D341Med (cell line): Measurements from ENCODE around the gene TMEM222.
"Not testable (repeated sequence)": the region's sequence is repeated elsewhere in the genome, so short reads cannot be mapped to it uniquely, and the experiment has no call there.

Experiments
- DNase-seq: peaks from one replicate; pipeline ENCODE4 v3.0.0; 2012; ENCODE audit warnings: low spot score

Gene TMEM222

DNA sequence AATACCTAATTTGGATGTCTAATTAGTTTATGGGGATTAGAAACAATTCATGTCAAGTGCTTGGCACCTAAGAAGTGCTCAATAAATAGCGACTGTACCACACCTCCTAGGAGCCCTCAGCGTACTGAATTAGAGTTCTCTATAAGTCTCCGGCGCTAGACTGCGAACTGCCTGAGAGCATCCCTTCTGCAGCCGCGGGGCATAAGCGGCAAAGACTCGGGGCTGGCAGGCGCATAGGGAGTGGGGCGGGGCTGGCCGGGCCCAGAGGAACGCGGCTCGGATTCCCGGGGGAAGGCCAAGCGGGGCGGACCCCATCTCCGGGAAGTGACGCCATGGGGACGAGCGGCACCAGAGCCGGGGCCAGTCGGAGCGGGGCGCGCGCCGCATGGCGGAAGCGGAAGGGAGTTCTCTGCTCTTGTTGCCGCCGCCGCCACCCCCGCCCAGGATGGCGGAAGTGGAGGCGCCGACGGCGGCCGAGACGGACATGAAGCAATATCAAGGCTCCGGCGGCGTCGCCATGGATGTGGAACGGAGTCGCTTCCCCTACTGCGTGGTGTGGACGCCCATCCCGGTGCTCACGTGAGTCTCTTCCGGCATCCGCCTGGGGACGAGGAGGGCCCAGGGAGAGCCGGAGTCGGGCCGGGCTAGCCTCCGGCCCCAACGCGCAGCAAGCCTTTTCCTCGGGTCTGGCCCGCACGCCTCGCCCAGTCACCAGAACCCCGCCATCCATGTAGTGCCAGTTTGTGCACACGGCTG, at the start of gene TMEM222:
TMEM222 (plus strand) TSS at position 351 of the 756 bp plus-strand sequence; CDS start at position 386, 35 bp downstream.
- peak; percentile 97 for DNase-seq

- DNase-seq: no peak
Measured at GRCh38 chr1:27274204-27274603, 47.8 kb upstream of the TMEM222 start.

DNA sequence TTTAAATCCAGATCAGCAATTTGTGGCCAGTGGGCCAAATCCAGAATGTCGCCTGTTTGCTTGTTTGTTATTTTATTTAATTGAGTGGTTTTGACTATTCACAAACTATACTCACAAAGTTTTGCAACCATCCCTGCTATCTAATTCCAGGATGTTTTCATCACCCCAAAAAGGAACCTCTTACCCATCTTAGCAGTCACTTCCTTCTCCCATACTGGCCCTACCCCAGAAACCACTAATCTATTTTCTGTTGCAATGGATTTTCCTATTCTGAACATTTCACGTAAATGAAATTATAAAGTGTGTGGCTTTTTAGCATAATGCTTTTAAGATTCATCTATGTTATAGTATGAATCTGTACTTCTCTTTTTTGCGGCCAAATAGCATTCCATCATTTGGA, 46.3 kb upstream of the TMEM222 start:
- DNase-seq: no peak

DNA sequence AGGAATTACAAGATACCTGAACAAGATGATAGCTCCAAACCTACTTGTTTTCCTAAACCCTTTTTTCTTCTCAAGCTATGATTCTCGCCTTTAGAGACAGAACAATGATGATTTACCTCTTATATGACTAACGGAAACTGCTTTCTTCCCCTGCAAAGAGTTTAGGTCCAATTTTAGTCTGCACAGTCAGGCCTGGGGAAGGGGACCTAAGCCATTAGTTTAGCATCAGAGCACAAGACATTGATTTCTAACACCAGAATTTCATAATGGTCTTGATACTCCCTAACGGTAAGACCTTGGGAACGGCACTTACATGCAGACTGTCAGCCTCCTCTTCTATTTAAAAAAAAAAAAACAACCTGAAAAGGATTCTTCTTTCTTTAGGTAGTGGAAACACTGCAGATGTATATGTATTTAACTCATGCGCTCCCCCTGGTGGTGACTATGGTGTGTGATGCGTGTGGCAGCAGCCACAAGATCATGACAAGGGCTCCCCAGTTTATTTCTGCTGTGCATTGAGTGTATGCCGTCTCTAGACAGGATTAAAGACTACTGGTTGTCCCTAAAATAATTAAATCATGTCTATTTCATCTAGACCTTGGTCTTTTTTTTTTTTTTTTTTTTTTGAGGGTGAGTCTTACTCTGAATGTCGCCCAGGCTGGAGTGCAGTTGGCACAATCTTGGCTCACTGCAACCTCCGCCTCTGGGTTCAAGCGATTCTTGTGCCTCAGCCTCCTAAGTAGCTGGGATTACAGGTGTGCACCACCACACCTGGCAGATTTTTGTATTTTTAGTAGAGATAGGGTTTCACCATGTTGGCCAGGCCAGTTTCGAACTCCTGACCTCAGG, 37.3 kb upstream of the TMEM222 start:
- DNase-seq: peak; percentile 81

DNA sequence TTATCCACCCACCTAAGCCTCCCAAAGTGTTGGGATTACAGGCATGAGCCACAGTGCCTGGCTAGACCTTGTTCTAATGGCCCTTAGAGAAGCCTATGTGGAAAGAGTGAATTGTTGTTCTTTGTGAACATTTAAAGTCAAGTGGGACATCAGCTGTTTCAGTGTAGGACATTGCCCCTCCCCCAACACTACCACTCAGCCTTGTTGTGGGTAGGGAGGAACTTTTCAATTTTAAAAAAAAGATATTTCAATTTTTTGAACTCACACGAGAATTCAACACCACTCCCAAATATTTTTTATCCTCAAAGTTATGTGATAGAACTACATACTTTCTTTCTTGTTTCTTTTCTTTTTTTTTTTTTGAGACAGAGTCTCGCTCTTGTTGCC, 36.7 kb upstream of the TMEM222 start:
- DNase-seq: no peak

- not testable (repeated sequence) for DNase-seq
Measured at GRCh38 chr1:27285821-27286220, 36.1 kb upstream of the TMEM222 start.

DNA sequence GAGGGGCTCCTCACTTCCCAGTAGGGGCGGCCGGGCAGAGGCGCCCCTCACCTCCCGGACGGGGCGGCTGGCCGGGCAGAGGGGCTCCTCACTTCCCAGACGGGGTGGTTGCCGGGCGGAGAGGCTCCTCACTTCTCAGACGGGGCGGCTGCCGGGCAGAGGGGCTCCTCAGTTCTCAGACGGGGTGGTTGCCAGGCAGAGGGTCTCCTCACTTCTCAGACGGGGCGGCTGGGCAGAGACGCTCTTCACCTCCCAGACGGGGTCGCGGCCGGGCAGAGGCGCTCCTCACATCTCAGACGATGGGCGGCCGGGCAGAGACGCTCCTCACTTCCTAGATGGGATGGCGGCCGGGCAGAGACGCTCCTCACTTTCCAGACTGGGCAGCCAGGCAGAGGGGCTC, 32.8 kb upstream of the TMEM222 start:
- not testable (repeated sequence) for DNase-seq

- no peak for DNase-seq
Measured at GRCh38 chr1:27290581-27290980, 31.4 kb upstream of the TMEM222 start.

DNA sequence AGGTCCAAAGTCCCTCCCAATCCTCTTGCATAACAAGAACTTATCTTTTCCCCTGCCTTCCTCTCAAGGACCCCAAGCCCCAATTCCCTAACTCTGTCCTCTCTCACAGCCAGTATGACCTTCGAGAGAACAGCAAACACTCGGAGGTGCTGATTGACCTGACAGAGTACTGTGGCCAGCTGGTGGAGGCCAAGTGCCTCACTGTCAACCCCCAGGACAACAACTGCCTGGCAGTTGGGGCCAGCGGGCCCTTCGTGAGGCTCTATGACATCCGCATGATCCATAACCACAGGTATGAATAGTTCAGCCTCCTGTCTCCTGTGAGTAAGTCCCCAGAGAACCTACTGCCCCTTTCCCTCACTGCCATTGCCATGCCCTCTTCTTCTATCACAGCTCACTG, 29.9 kb upstream of the TMEM222 start:
- no peak for DNase-seq

DNA sequence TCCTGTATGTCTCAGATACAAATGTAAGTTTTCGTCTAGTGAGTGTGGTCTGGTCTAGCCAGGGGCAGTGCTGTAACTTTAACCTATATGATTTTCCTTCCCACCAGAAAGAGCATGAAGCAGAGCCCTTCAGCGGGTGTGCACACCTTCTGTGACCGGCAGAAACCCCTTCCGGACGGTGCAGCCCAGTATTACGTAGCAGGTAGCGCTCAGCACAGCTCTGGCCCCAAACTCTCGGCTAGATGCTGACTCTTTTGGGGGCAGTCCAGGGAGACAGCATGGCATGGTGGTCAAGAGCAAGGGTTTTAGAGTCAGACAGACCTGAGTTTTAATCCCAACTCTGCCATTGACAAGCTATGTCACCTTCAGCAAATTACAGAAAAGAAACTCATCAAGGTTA, 28.0 kb upstream of the TMEM222 start:
- no peak for DNase-seq

DNA sequence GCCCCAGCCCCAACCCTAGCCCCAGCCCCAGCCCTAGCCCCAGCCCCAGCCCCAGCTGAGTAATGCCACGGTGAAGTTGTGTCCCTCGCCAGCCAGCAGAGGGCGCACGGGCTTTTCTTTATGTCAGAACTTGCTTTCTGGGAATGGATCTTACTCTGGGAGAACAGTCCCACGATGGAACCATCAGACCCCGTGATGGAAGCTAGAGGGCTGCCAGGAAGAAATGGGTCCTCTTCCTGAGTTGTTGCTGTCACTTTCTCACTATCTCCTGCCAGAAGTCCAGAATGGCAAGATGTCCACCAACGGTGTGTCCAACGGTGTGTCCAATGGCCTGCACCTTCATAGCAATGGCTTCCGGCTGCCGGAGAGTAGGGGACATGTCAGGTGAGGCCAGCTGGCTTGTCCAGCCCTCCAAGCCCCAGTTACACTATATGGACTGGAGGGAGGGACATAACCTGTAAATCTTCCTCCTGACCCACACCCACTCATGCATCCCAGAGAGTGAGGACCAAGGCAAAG, 25.1 kb upstream of the TMEM222 start:
- DNase-seq: peak; percentile 76

DNA sequence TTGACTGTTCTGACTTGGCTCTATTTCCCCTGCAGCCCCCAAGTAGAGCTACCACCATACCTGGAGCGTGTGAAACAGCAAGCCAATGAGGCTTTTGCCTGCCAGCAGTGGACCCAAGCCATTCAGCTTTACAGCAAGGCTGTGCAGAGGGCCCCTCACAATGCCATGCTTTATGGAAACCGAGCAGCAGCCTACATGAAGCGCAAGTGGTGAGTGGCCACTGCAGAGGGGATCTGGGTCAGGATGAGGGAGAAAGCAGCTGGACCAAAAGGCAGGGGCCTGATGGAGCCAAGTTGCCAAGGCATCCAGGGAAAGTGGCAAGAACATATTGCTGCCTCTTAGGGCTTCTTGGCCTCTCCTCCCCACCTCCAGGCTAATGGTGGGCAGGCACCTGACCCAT, 24.1 kb upstream of the TMEM222 start:
- DNase-seq: no peak

GRCh38 chr1:27298632-27299384, 23.2 kb upstream of the TMEM222 start:
- DNase-seq: no peak

DNA sequence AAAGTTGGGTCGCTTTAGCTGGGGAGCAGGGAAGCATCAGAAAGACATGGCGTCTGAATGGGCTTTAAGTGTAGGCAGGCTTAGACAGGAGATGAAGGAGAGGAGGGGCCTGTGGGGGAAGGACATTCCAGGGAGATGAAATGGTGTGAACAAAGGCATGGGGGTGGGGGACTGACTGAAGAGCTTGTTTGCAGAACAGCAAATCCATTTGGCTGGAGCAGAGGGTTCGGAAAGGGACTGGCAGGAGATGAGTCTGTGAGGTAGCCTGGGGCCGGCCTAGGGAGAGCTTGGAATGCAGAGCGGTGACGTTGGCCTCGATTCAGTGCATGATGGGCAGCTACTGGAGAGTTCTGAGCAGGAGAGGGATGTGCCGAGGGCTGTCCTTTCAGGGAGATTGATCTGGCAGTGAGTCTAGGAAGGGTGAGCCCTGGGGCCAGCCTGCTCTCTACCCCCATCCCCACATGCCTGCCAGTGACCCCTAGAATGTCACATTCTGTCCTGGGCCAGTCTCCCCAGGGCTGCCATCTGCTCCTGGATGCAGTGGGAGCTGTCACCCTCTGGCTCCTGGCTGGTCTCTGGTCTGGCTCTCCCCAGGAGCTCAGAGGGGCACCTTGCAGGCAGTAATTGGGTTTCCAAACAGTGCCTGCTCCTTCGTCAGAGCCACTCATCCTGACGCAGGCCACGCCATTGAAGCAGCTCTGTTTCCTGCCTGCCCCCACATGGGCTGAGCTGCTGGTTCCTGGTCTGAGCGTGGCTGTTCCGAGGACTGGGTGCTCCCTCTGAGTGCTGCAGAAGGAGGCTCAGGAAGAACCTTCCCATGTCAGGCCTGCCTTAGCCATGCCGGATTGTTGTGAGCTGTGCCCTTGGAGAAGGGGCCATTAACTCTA, 22.3 kb upstream of the TMEM222 start:
- DNase-seq: no peak

DNA sequence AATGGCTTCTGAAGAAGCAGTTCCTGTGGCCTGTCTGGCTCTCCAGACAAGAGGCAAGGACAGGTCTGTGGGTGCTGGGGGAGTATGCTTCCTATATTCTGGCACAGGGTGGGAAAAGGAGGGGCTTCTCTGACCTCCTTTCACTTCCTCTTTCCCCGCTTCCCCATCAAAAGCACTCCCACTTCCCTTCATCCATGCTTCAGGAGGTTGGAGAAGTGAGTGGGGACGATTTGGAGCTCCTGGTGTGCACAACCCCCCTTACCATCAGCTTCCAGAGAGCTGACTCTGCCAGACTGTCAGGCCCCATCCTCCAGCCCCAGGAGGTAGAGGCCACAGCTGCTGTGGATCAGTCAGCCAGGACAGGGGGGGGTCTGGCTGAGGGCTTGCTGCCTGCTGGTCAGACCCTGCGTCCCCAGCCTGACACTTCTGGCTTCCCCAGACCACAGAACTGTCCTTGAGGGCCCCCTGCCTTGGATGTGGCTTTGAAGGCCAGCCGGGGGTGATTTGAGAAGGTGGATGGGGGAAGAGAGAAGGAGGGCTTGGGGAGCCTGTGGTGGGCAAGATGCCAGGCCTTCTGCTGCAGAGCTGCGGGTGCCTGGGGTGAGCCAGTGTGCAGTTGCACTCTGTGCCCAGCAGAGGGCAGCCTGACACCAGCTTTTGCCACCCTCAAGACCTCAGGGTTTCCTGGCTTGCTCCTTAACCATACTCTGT, 21.5 kb upstream of the TMEM222 start:
- peak; percentile 90 for DNase-seq

GRCh38 chr1:27301052-27301422, 20.9 kb upstream of the TMEM222 start:
- no peak for DNase-seq

DNA sequence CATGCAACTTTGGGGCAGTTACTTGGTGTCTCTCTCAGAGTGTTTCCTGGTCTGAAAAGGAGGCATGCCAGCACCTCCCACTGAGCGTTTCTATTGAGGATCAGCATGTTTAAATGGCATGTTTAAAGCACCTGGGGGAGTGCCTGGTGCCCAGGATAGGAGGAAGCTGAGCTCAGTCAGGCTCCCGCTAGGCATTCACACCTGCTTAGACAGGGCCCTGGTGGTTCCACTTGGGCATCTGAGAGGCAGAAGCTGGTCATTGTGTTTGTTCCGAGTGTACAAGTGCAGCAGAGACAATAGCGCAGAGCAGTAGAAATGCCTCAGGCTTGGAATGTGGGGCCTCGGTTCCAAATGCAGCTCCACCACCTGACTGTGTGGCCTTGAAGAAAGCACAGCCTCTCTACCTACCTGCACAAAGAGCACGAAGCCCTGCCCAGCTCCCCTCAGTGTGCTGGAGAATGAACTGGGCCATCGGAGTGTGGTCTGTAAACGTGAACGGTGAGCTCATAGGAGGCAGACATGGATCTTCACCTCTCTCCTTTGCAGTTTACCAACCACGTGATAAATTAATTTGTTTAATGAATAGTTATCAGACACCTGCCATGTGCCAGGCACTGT, 20.3 kb upstream of the TMEM222 start:
- no peak for DNase-seq

DNA sequence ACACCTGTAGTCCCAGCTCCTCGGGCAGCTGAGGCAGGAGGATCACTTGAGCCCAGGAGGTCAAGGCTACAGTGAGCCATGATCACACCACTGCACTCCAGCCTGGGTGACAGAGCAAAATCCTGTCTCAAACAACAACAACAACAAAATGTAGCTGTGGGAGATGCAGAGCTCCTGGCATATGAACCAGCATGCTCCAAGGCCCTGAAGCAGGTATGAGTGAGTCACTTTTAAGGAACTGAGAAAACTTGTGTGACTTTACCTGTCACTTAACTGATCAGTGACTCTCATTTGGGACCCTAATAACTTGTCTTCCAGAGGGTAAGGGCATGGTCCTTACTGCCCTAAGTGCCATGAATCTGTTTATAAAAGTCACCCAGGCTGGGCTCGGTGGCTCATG, 19.4 kb upstream of the TMEM222 start:
- no peak for DNase-seq

- DNase-seq: no peak
Measured at GRCh38 chr1:27303509-27303908, 18.5 kb upstream of the TMEM222 start.

DNA sequence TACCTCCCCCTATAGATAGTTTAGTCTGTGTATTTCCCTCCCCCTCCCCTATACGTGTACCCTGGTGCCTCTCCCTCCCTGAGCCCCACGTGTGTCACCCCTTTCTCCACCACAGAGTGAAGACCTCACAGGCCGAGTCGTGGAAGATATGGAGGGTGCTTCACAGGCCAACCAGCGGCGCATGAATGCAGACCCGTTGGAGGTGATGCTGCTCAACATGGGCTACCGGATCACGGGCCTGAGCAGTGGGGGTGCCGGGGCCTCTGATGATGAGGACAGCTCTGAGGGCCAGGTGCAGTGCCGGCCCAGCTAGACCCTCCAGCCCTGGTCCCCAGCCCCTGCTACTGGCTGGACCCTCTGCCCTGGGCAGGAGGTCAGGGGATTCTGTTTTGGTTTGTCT, 15.9 kb upstream of the TMEM222 start:
- DNase-seq: no peak
